Subcutaneous adipose tissue (tissue), 4 donors: ENCODE results near the gene PTPN12. TPM values are rescaled to one million over a fixed set of nuclear protein-coding genes. Genes with fewer than 3 reads are reported as not detected.

Experiments used
- CTCF ChIP-seq: fragments of 450-650 bp; IDR thresholded peaks from one replicate; pipeline ENCODE4 v1.5.1; 2016; ENCODE audit warnings: low read depth, mild to moderate bottlenecking, control low read depth, antibody characterized with exemption, moderate library complexity
- total RNA-seq, 4 donors: library from RNA; depleted of rRNA; stranded (reverse); fragments of >200 nt; gene quantifications; one replicate each; pipeline ENCODE4 v1.1.0, GENCODE V29; 2016

PTPN12 gene
- total RNA-seq, 4 donors from 2014 or later, result 147 to 243 (median 188) TPM

- TF ChIP-seq CTCF, result no peak
Observed at GRCh38 chr7:77542895-77543294, 5.8 kb downstream of the PTPN12 start.

- TF ChIP-seq CTCF, result no peak
Observed at GRCh38 chr7:77543910-77544309, 6.8 kb downstream of the PTPN12 start.

- TF ChIP-seq CTCF, result no peak
Observed at GRCh38 chr7:77544518-77544917, 7.4 kb downstream of the PTPN12 start.

GRCh38 chr7:77548206-77548605 is 11.1 kb downstream of the PTPN12 start:
- no peak for TF ChIP-seq CTCF

- no peak for TF ChIP-seq CTCF
Observed at GRCh38 chr7:77549106-77549870, 12.2 kb downstream of the PTPN12 start.

GRCh38 chr7:77550586-77550985 is 13.5 kb downstream of the PTPN12 start:
- no peak for TF ChIP-seq CTCF

- no peak for TF ChIP-seq CTCF
Observed at GRCh38 chr7:77553123-77553522, 16.0 kb downstream of the PTPN12 start.
